NCI-H1105 treated with DMSO at 0.1 percent for 48 hours (cell line): ENCODE measurements around the gene CYP20A1.
"Not testable (repeated sequence)": the region's sequence is repeated elsewhere in the genome, so short reads cannot be mapped to it uniquely, and the experiment has no call there.

Experiments
- DNase-seq: peaks from one replicate; lab custom pipeline; 2025; lab: John Stamatoyannopoulos, UW

Gene CYP20A1, protein sequence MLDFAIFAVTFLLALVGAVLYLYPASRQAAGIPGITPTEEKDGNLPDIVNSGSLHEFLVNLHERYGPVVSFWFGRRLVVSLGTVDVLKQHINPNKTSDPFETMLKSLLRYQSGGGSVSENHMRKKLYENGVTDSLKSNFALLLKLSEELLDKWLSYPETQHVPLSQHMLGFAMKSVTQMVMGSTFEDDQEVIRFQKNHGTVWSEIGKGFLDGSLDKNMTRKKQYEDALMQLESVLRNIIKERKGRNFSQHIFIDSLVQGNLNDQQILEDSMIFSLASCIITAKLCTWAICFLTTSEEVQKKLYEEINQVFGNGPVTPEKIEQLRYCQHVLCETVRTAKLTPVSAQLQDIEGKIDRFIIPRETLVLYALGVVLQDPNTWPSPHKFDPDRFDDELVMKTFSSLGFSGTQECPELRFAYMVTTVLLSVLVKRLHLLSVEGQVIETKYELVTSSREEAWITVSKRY

DNA sequence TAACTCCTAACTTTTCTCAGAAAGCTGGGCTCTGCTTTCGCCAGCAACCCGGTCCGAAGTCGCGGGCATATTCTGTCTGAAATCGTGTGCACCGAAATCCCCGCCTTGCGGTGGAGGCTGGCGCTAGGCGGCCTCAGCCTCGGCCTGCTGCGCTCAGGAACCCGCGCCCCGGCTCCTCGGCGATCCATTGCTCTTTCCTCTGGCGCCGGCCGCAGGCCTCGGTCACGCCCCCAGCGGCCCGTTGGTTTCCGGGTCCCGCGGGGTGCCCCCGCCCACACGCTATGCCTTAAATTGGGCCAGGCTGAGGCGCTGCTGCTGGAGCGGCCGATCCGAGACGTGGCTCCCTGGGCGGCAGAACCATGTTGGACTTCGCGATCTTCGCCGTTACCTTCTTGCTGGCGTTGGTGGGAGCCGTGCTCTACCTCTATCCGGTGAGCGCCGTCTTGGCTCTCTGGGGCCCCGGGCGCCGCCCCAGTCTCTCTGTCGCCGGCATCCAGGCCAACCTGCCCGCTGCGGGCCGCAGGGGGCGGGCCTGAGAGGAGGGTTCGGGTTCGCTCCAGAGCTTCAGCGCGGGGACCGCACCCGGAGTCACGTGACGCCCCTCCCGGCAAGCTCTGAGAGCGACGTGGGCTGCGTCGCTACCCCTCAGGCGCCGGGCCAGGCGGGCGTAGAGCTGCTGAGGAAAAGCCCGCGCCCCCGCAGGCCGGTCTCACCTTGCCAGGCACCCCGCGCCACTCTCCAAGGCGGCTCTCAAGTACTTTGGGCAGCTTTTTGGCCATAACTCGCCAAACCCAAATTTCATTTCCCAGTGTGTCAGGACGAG is at the start of gene CYP20A1:
TSS of gene CYP20A1 (plus strand) at position 315 of the 823 bp plus-strand sequence. CDS start at position 360, 45 bp downstream.
- peak; percentile 91 for DNase-seq

- DNase-seq, result not testable (repeated sequence)
These were observed 48.3 kb upstream of the CYP20A1 start for GRCh38 chr2:203190547-203190946.

- not testable (repeated sequence) for DNase-seq
These were observed 47.8 kb upstream of the CYP20A1 start for GRCh38 chr2:203191026-203191425.

DNA sequence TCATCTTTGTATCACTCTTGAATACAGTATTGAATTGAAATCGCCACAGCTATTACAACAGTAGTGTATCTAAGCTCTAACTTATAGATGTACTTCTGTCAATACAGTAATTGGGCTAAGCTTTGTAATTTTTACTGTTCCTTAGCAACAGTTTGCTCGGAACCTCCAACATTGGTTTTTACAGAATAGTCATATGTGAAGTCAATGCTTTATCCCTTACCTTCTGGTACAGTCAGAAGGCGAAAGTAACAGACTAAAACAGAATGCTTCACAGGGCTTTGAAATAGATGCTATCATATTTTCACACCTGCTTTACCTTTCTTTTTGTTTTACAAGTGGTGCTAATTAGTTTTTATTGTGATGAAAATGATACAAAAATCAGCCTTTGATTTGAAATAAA is 46.9 kb upstream of the CYP20A1 start:
- DNase-seq, result no peak

GRCh38 chr2:203195331-203196036 is 43.3 kb upstream of the CYP20A1 start:
- no peak for DNase-seq

- no peak for DNase-seq
These were observed 38.0 kb upstream of the CYP20A1 start for GRCh38 chr2:203200866-203201265.

GRCh38 chr2:203201426-203201825 is 37.4 kb upstream of the CYP20A1 start:
- DNase-seq, result no peak

DNA sequence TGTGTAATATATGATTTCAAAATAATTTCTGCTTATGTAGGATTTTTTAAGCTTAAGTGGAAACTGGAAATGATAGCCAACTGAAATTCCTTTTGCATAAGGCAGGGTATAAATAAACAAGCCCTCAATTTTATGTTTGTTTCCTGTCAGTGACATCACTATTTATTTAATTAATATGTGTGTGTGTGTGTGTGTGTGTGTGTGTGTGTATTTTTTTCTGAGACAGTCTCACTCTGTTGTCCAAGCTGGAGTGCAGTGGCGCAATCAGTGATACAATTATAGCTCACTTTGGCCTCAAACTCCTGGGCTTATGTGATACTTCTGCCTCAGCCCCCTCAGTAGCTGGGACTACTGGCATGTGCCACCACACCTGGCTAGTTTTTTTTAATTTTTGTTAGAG is 29.3 kb upstream of the CYP20A1 start:
- no peak for DNase-seq

GRCh38 chr2:203225423-203226039 is 13.3 kb upstream of the CYP20A1 start:
- DNase-seq, result peak; percentile 18

- DNase-seq, result not testable (repeated sequence)
These were observed 9.1 kb upstream of the CYP20A1 start for GRCh38 chr2:203229674-203230073.

GRCh38 chr2:203237346-203238238 is 1.2 kb upstream of the CYP20A1 start:
- no peak for DNase-seq

DNA sequence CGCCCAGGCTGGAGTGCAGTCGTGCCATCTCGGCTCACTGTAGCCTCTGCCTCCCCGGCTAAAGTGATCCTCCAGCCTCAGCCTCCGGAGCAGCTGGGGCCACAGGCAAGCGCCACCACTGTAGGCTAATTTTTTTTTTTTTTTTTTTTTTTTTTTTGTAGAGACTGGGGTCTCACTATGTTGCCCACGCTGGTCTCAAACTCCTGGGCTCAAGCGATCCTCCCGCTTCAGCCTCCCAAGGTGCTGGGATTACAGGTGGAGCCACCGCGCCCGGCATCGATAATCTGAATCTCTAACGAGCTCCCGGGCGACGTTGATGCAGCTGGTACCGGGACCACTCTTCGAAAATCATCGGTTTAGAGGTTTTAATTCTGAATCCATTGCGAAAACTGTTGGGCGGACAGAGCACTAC is 520 bp upstream of the CYP20A1 start:
- DNase-seq, result no peak

DNA sequence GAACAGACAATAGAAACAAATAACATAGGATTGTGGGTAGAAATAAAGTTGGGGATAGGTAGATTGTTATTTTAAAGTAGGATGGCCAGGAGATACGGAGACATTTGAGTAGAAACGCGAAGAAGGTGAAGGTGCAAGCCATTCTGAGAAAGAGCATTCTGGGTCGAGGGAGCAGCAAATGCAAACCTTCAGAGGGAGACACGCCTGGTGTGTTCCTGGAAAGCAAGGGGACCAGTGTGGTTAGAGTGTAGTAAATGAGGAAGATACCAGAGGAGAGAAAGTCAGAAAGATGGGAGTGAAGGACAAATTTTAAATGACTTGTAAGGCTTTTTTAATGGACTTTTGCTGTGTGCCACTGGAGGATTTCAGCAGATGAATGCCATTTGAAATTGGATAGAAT is 1.7 kb downstream of the CYP20A1 start:
- DNase-seq, result no peak

- DNase-seq, result no peak
These were observed 3.7 kb downstream of the CYP20A1 start for GRCh38 chr2:203242518-203242917.

DNA sequence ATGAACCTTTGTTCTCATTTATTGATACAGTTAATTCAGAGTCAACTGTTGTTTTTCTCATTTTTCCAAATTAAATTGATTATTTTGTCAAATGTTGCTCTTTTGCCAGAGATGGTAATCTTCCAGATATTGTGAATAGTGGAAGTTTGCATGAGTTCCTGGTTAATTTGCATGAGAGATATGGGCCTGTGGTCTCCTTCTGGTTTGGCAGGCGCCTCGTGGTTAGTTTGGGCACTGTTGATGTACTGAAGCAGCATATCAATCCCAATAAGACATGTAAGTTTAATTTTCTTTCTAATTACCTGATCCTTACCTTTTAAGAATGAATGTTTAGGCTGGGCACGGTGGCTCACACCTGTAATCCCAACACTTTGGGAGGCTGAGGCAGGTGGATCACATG is 7.8 kb downstream of the CYP20A1 start:
- DNase-seq, result no peak

DNA sequence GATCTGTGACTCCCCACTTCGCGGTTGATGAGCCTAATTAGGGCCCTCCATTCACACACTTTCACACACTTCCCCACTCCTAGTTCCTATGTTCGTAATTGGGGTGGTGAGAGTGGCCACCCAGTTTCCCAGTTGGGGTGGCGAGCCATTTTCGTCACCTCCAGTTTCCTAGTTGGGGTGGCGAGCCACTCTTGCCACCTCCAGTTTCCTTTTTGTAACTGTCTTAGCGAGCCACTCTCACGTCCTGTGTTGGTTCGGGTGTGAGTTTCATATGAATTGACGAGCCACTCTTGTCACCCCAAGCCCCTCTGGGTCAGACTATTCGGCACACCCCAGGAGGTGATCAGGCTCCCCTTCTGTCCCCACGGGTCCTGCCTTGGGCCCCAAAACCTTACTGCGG is 14.0 kb downstream of the CYP20A1 start:
- no peak for DNase-seq

DNA sequence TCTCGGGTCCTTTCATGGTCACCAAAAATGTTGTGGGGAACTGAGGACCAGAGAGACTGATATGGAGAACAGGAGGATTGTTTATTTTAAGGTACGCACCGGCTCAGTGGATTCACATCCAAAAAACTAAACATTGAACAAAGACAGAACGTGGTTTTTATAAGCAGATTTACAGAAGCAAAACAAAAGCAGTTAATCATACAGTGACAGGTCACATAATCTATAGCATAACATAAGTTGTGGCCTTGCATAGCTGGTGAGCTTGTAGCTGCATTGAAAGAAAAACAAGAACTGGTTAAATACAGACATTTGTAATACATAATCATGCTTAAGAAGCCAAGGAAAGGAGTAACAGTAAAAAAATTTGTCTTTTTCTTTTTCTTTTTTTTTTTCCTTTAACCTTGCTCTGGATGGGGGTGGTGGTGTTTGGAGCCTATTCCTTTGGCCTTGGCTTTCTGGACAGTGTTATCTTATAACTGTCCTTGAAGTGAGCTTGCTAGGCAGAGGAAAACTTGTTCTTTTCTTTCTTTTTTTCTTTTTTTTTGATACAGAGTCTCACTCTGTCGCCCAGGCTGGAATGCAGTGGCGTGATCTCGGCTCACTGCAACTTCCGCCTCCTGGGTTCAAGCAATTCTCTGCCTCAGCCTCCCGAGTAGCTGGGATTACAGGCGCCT is 14.7 kb downstream of the CYP20A1 start:
- not testable (repeated sequence) for DNase-seq

- no peak for DNase-seq
These were observed 22.7 kb downstream of the CYP20A1 start for GRCh38 chr2:203261326-203262159.

DNA sequence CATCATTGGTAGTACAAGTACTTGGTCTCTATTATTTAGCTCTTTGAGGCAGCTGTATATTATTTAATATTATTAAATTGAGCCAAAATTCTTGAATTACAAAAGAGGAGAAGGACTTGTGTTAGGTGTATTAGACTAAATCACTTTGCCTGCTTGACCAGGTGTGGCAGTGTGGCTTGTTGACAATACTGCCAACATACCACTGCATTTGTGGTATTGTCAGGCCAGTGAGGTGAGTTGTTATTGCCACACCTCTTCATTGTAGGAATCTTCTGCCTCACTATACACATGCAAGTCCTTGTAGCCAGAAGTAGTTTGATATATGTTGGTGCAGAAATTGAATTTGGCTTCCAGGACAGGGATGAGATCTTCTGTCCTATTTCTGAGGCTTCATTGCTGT is 40.5 kb downstream of the CYP20A1 start:
- no peak for DNase-seq
